HG03045 (cell line): ENCODE data around the gene TGM5.
"Not testable (repeated sequence)": the region's sequence is repeated elsewhere in the genome, so short reads cannot be mapped to it uniquely, and the experiment has no call there.

Experiments
- ATAC-seq: cut with Tn5 transposase; IDR thresholded peaks from one replicate; pipeline ENCODE4 v1.9.1; 2021; ENCODE audit warnings: mild to moderate bottlenecking, moderate library complexity; ENCODE audit not compliant: unreplicated experiment

TGM5 gene

GRCh38 chr15:43198992-43199391 is 67.7 kb downstream of the TGM5 start:
- no peak for ATAC-seq

GRCh38 chr15:43198556-43198955 is 68.2 kb downstream of the TGM5 start:
- not testable (repeated sequence) for ATAC-seq

GRCh38 chr15:43197773-43198172 is 69.0 kb downstream of the TGM5 start:
- not testable (repeated sequence) for ATAC-seq

- ATAC-seq: no peak
These were observed 69.8 kb downstream of the TGM5 start for GRCh38 chr15:43196760-43197548.

- ATAC-seq: no peak
These were observed 71.9 kb downstream of the TGM5 start for GRCh38 chr15:43194795-43195194.

- no peak for ATAC-seq
These were observed 73.0 kb downstream of the TGM5 start for GRCh38 chr15:43193710-43194109.

- ATAC-seq: no peak
These were observed 76.5 kb downstream of the TGM5 start for GRCh38 chr15:43190178-43190577.

- ATAC-seq: no peak
These were observed 77.4 kb downstream of the TGM5 start for GRCh38 chr15:43189296-43189695.

- no peak for ATAC-seq
These were observed 79.1 kb downstream of the TGM5 start for GRCh38 chr15:43187544-43188155.

- ATAC-seq: peak; percentile 22
These were observed 80.8 kb downstream of the TGM5 start for GRCh38 chr15:43186003-43186353.

- peak; percentile 94 for ATAC-seq
These were observed 81.3 kb downstream of the TGM5 start, which contains the start of gene CCNDBP1 for GRCh38 chr15:43185157-43186002. TSS of gene CCNDBP1 (plus strand) at chr15:43185403. CDS start at chr15:43185499, 96 bp downstream.

GRCh38 chr15:43184407-43185124 is 82.2 kb downstream of the TGM5 start:
- ATAC-seq: no peak

GRCh38 chr15:43183270-43183669 is 83.5 kb downstream of the TGM5 start:
- ATAC-seq: no peak
